Hair follicular keratinocyte (primary cell): Measurements from ENCODE around the gene BMP6. TPM values are rescaled to one million over a fixed set of nuclear protein-coding genes. Genes with fewer than 3 reads are reported as not detected.

ENCODE experiments used
- total RNA-seq: library from RNA; depleted of rRNA; stranded (reverse); fragments of >200 nt; gene quantifications from 2 replicates; pipeline ENCODE4 v1.2.3, GENCODE V29; 2015

The BMP6 gene
- total RNA-seq: 0.04 TPM in 1 of 2 replicates, not detected in the other

DNA sequence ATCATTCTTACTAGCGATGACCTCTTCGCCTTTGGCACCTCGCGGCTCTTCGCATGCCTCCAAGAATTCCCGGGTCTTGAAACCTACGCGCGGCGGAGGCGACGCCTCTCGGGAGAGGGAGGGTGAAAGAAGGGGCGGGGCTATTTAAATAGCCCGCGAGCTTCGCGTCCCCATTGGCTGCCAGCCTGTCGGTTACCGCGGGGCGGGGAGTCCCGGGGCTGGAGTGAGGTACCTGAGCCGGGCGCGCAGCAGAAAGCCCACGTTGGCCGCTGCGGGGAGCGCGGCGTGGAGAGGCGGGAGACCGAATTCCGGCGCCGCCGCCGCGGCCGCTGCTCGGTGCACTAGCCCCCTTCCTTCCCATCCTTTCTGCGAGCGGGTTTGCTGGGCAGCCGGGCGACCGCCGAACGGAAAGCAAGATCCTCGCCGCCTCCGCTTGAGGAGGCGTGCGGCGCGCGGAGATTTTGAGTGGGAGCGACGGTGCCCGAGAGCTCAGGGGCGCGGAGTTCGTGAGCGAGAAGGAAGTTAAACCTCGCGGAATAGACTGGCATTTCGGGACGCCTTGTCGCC is at the start of gene BMP6:
BMP6 (plus strand) TSS at position 251 of the 567 bp plus-strand sequence. CDS start 857 bp downstream, outside the sequence.

DNA sequence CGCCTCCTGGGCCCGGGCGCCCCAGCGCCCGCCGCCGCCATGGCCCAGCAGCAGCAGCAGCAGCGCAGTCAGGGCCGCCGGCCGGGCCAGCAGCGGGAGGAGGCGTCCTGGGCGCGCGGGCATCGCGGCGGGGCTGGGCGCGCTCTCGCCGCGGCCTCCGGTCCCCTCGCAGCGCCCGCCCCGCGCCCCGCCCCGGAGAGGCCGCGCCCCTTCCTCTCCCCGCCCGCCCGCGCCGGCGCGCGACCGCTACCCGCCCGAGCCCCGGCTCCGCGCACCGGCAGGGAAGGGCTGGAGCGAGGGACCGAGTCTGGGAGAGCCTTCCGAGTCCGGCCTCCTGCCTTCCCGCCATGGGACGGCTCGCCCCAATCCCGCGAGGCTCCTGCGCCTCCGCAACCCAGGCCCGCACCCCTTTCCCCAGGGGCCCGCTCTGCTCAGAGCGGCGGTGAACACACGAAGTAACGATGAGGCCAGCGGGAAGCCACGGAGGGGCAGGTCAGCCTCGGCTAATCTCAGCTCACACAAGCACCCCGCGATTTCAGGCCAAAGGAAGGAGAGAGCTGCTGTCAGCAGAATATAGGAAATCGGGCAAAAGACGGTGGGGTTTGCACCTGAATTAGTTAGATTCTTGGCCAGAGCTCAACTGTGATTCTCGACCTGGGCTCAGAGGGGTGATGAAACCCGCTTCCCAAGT is 184.9 kb downstream of the BMP6 start, which contains the start of gene TXNDC5:
TXNDC5 (minus strand) TSS at position 135 of the 691 bp plus-strand sequence; CDS start at position 123, 12 bp downstream.

Other genes starting within 250 kb of the BMP6 start
- gene DSP, start 184.4 kb upstream of the BMP6 start, total RNA-seq: 168 and 255 TPM in 2 replicates
- 6.3 and 7.5 TPM in 2 replicates for gene SNRNP48, start 135.9 kb upstream of the BMP6 start, total RNA-seq
- 275 and 279 TPM in 2 replicates for gene TXNDC5, start 184.7 kb downstream of the BMP6 start, total RNA-seq